Smooth muscle cell (in vitro differentiated cells): ENCODE results near the gene CDH4. TPM values are rescaled to one million over a fixed set of nuclear protein-coding genes. Genes with fewer than 3 reads are reported as not detected.

ENCODE experiments used
- DNase-seq: peaks from one replicate; lab custom pipeline; 2025; ENCODE audit not compliant: unreplicated experiment; lab: John Stamatoyannopoulos, UW
- H2AFZ ChIP-seq: fragments of 200-600 bp; sonication (generic); 2 replicates; pipeline ENCODE4 v1.6.0; 2016; ENCODE audit warnings: antibody characterized with exemption, low read depth, mild to moderate bottlenecking
- H3F3A ChIP-seq: fragments of 200-600 bp; sonication (generic); 2 replicates; pipeline ENCODE4 v1.6.0; 2017; ENCODE audit warnings: antibody characterized with exemption, low read depth
- H3K27ac ChIP-seq: fragments of 200-600 bp; sonication (generic); 2 replicates; pipeline ENCODE4 v1.5.1; 2016; ENCODE audit warnings: low read depth, mild to moderate bottlenecking
- H3K27me3 ChIP-seq: fragments of 200-600 bp; sonication (generic); 2 replicates; pipeline ENCODE4 v1.6.1; 2016; ENCODE audit warnings: low read depth, mild to moderate bottlenecking
- H3K36me3 ChIP-seq: fragments of 200-600 bp; sonication (generic); 2 replicates; pipeline ENCODE4 v1.5.1; 2016; ENCODE audit warnings: low read depth
- H3K4me1 ChIP-seq: fragments of 200-600 bp; sonication (generic); 2 replicates; pipeline ENCODE4 v1.5.1; 2016; ENCODE audit warnings: low read depth
- H3K4me2 ChIP-seq: fragments of 200-600 bp; sonication (generic); 2 replicates; pipeline ENCODE4 v1.6.0; 2016; ENCODE audit warnings: mild to moderate bottlenecking
- H3K4me3 ChIP-seq: fragments of 200-600 bp; sonication (generic); 2 replicates; pipeline ENCODE4 v1.5.1; 2016; ENCODE audit warnings: mild to moderate bottlenecking
- H3K79me2 ChIP-seq: fragments of 200-600 bp; sonication (generic); 2 replicates; pipeline ENCODE4 v1.6.0; 2016; ENCODE audit warnings: low read depth, mild to moderate bottlenecking
- H3K9ac ChIP-seq: fragments of 200-600 bp; sonication (generic); 2 replicates; pipeline ENCODE4 v1.6.0; 2016; ENCODE audit warnings: low read depth
- H3K9me3 ChIP-seq: fragments of 200-600 bp; sonication (generic); replicated peaks from 2 replicates; pipeline ENCODE4 v1.5.1; 2016; ENCODE audit warnings: low read depth
- H4K20me1 ChIP-seq: fragments of 200-600 bp; sonication (generic); 2 replicates; pipeline ENCODE4 v1.6.0; 2016; ENCODE audit warnings: low read depth
- CTCF ChIP-seq: fragments of 200-600 bp; sonication (generic); IDR thresholded peaks from 2 replicates; pipeline ENCODE4 v1.5.1; 2017; ENCODE audit warnings: borderline replicate concordance, mild to moderate bottlenecking, antibody characterized with exemption; ENCODE audit not compliant: insufficient read depth, poor library complexity, severe bottlenecking
- WGBS: methylation state at CpG from one replicate; pipeline ENCODE4 v1.1.7; 2016; ENCODE audit warnings: low lambda C conversion rate; 5-methylcytosine and 5-hydroxymethylcytosine counted together
- polyA plus RNA-seq: library from polyadenylated mRNA; unstranded; fragments of >200 nt; fragmentation: Nextera tagmentation; extraction: Ambion mirVana; gene quantifications from 2 replicates; pipeline ENCODE4 v1.2.1, GENCODE V29; 2016
- total RNA-seq: library from RNA; depleted of rRNA; stranded (reverse); fragments of >200 nt; gene quantifications from 2 replicates; pipeline ENCODE4 v1.2.3, GENCODE V29; 2014

Gene CDH4
- total and polyA plus RNA-seq, 2 experiments from 2014 or later: 0.03 to 0.04 TPM

- Histone ChIP-seq H3K36me3 (no peaks in the 10 kb centered on the region), H4K20me1 (no peaks in the 10 kb centered on the region), H3K9me3 (no peaks in the 10 kb centered on the region), H3K4me1 (no peaks in the 10 kb centered on the region), H3K79me2 (no peaks in the 10 kb centered on the region), H3K4me2 (no peak overlapping the region), H3K27ac (no peak overlapping the region), H3K4me3 (no peak overlapping the region), H3K9ac (no peak overlapping the region), H3K27me3 (no peaks in the 10 kb centered on the region), H3F3A (no peaks in the 10 kb centered on the region), H2AFZ (no peak overlapping the region)
- 85% methylated on average over 20 of the region's 20 CpGs for WGBS
- no peak for TF ChIP-seq CTCF
- no peak for DNase-seq
Observed at GRCh38 chr20:61917474-61918145, 665.5 kb downstream of the CDH4 start.

GRCh38 chr20:61918548-61918947 is 666.5 kb downstream of the CDH4 start:
- no peak overlapping the region for H3K4me3 ChIP-seq
- H3K79me2 ChIP-seq: no peaks in the 10 kb centered on the region
- no peak overlapping the region for H3K4me2 ChIP-seq
- H3K27ac ChIP-seq: no peak overlapping the region
- no peaks in the 10 kb centered on the region for H3K4me1 ChIP-seq
- no peaks in the 10 kb centered on the region for H3F3A ChIP-seq
- no peaks in the 10 kb centered on the region for H3K9me3 ChIP-seq
- no peak for TF ChIP-seq CTCF
- no peaks in the 10 kb centered on the region for H4K20me1 ChIP-seq
- H2AFZ ChIP-seq: no peak overlapping the region
- no peak overlapping the region for H3K9ac ChIP-seq
- no peak for DNase-seq
- no peaks in the 10 kb centered on the region for H3K27me3 ChIP-seq
- WGBS: 85% methylated on average over 12 of the region's 12 CpGs
- H3K36me3 ChIP-seq: no peaks in the 10 kb centered on the region

- no peak overlapping the region for H3K4me2 ChIP-seq
- no peak overlapping the region for H3K27ac ChIP-seq
- no peaks in the 10 kb centered on the region for H3K27me3 ChIP-seq
- no peaks in the 10 kb centered on the region for H3F3A ChIP-seq
- no peaks in the 10 kb centered on the region for H3K79me2 ChIP-seq
- no peak for TF ChIP-seq CTCF
- H4K20me1 ChIP-seq: no peaks in the 10 kb centered on the region
- H3K4me1 ChIP-seq: no peaks in the 10 kb centered on the region
- H3K36me3 ChIP-seq: no peaks in the 10 kb centered on the region
- H3K4me3 ChIP-seq: no peak overlapping the region
- H3K9ac ChIP-seq: no peak overlapping the region
- DNase-seq: no peak
- WGBS: 91% methylated on average over 6 of the region's 6 CpGs
- H3K9me3 ChIP-seq: no peaks in the 10 kb centered on the region
- no peak overlapping the region for H2AFZ ChIP-seq
Observed at GRCh38 chr20:61919239-61919638, 667.2 kb downstream of the CDH4 start.
